Left forelimb (tissue), 1 donor: ENCODE measurements around the gene PKMYT1.

Experiments
- DNase-seq: peaks from one replicate; pipeline ENCODE4 v3.0.0-alpha.2; 2018; ENCODE audit warnings: low spot score

Gene PKMYT1

GRCh38 chr16:2980227-2981176 lies at the start of gene PKMYT1:
Gene PKMYT1 (minus strand): TSS chr16:2980446. CDS start chr16:2979657, 789 bp downstream.
- DNase-seq, result peak; percentile 95

- no peak for DNase-seq
These were observed 49.4 kb upstream of the PKMYT1 start for GRCh38 chr16:3029491-3030221.

- DNase-seq, result no peak
These were observed 48.6 kb upstream of the PKMYT1 start for GRCh38 chr16:3028716-3029319.

- DNase-seq, result peak; percentile 82
These were observed 47.9 kb upstream of the PKMYT1 start for GRCh38 chr16:3027983-3028715.

GRCh38 chr16:3027489-3027795 lies 47.2 kb upstream of the PKMYT1 start:
- no peak for DNase-seq

GRCh38 chr16:3026609-3027488 lies 46.6 kb upstream of the PKMYT1 start:
- no peak for DNase-seq

- no peak for DNase-seq
These were observed 45.7 kb upstream of the PKMYT1 start for GRCh38 chr16:3026003-3026378.

- DNase-seq, result no peak
These were observed 45.1 kb upstream of the PKMYT1 start for GRCh38 chr16:3025032-3026002.

GRCh38 chr16:3023669-3024478 lies 43.6 kb upstream of the PKMYT1 start, which contains the start of the genes HCFC1R1 and THOC6:
Gene HCFC1R1 (minus strand): TSS chr16:3023942. CDS start chr16:3023941, 1 bp downstream.
Gene THOC6 (plus strand): TSS chr16:3024035. CDS start chr16:3024327, 292 bp downstream.
- peak; percentile 97 for DNase-seq

GRCh38 chr16:3023415-3023668 lies 43.1 kb upstream of the PKMYT1 start:
- DNase-seq, result peak; percentile 78

GRCh38 chr16:3022684-3023414 lies 42.6 kb upstream of the PKMYT1 start:
- DNase-seq, result no peak

- DNase-seq, result peak; percentile 91
These were observed 42.0 kb upstream of the PKMYT1 start for GRCh38 chr16:3022208-3022683.

- DNase-seq, result peak; percentile 84
These were observed 41.4 kb upstream of the PKMYT1 start for GRCh38 chr16:3021449-3022207.

- DNase-seq, result peak; percentile 77
These were observed 40.6 kb upstream of the PKMYT1 start for GRCh38 chr16:3020604-3021448.

GRCh38 chr16:3020247-3020603 lies 40.0 kb upstream of the PKMYT1 start, which contains the start of gene TNFRSF12A:
Gene TNFRSF12A (plus strand): TSS chr16:3020368. CDS start chr16:3020398, 30 bp downstream.
- DNase-seq, result peak; percentile 87

- DNase-seq, result no peak
These were observed 39.5 kb upstream of the PKMYT1 start for GRCh38 chr16:3019594-3020246.
